Motor neuron (in vitro differentiated cells): ENCODE measurements around the gene ATRIP. TPM values are rescaled to one million over a fixed set of nuclear protein-coding genes. Genes with fewer than 3 reads are reported as not detected.

Source experiments
- ATAC-seq, 8 experiments: fragments of 200-7000 bp; cut with Tn5 transposase; replicated peaks in 6 of 8; 2 replicates each; pipeline ENCODE4 v1.8.0; 2021; ENCODE audit warnings: mild to moderate bottlenecking in 8 of 8, moderate library complexity in 8 of 8
- H3K27ac ChIP-seq, 2 donors: fragments of 250-450 bp; sonication (Bioruptor Pico); 2 replicates each; pipeline ENCODE4 v1.9.0; 2021; ENCODE audit warnings: antibody characterized with exemption in 2 of 2, mild to moderate bottlenecking in 2 of 2, moderate library complexity in 1 of 2
- H3K4me1 ChIP-seq, 2 donors: fragments of 250-450 bp; sonication (Bioruptor Pico); replicated peaks in 1 of 2; 2 replicates each; pipeline ENCODE4 v1.6.1; 2021; ENCODE audit warnings: antibody characterized with exemption in 2 of 2, mild to moderate bottlenecking in 2 of 2, moderate library complexity in 1 of 2
- H3K4me3 ChIP-seq, 5 donors: fragments of 250-450 bp; sonication (Bioruptor Pico); 2 replicates each; pipeline ENCODE4 v1.9.0; 2021; ENCODE audit warnings: antibody characterized with exemption in 5 of 5, mild to moderate bottlenecking in 5 of 5, moderate library complexity in 4 of 5
- WGBS, 10 experiments: fragments of 450-650 bp; shearing (Covaris generic); methylation state at CpG; one replicate each; pipeline ENCODE4 v1.0.0; 2022; 5-methylcytosine and 5-hydroxymethylcytosine counted together
- in situ Hi-C, 9 experiments: fragments of 400-800 bp; cut with MboI; loops; one replicate each; pipeline ENCODE4 v1.15.0; 2021; ENCODE audit warnings: low sequenced_read_pairs in 9 of 9, low pct_unique_long_range_greater_than_20kb in 2 of 9; ENCODE audit not compliant: unreplicated experiment in 9 of 9
- total RNA-seq, 8 experiments: library from RNA; unstranded; fragments of 300-600 nt; gene quantifications; 2 replicates each; pipeline versions ENCODE4 v1.2.3 to v1.2.4, GENCODE V29; 2022

The ATRIP gene
- total RNA-seq, 8 experiments from 2014 or later, result 3.9 to 11.7 (median 5.7) TPM

- Histone ChIP-seq H3K27ac (no peak overlapping the region), H3K4me1 (no peaks in the 10 kb centered on the region), H3K4me3 (no peak overlapping the region)
- WGBS, 10 experiments, result 40 to 100% (median 96%) methylated on average over 1 to 5 of the region's 8 CpGs; no CpG with 5 or more reads in 3 of the 10 experiments
- ATAC-seq, result no peak
- in situ Hi-C loops, result no loop called here
These were observed 68.1 kb downstream of the ATRIP start for GRCh38 chr3:48514431-48515227.

Other genes starting within 250 kb of the ATRIP start
- 100 to 1,000 TPM in 1 of 8 experiments, 1 to 10 TPM in 1, under 1 TPM in 1, not detected in 5; 0.70 to 488 (median 6.5) TPM for gene CAMP, start 223.2 kb upstream of the ATRIP start, total RNA-seq
- 10 to 100 TPM; 12.7 to 35.7 (median 18.0) TPM for gene ZNF589, start 205.6 kb upstream of the ATRIP start, total RNA-seq
- 10 to 100 TPM; 17.1 to 28.5 (median 21.5) TPM for gene NME6, start 145.4 kb upstream of the ATRIP start, total RNA-seq
- not detected for gene SPINK8, start 113.1 kb upstream of the ATRIP start, total RNA-seq
- under 1 TPM in 7 of 8 experiments, not detected in 1; 0.15 to 0.96 (median 0.38) TPM for gene FBXW12, start 74.5 kb upstream of the ATRIP start, total RNA-seq
- gene PLXNB1, start 16.7 kb upstream of the ATRIP start, total RNA-seq, result 10 to 100 TPM; 20.1 to 54.4 (median 34.7) TPM
- 10 to 100 TPM; 14.9 to 90.4 (median 20.4) TPM for gene CCDC51, start 6.6 kb upstream of the ATRIP start, total RNA-seq
- 100 to 1,000 TPM; 375 to 754 (median 499) TPM for gene TMA7, start 6.5 kb upstream of the ATRIP start, total RNA-seq
- gene SHISA5, start 57.4 kb downstream of the ATRIP start, total RNA-seq, result 100 to 1,000 TPM in 2 of 8 experiments, 10 to 100 TPM in 6; 70.4 to 252 (median 93.4) TPM
- 10 to 100 TPM in 5 of 8 experiments, 1 to 10 TPM in 3; 3.1 to 36.0 (median 10.4) TPM for gene PFKFB4, start 110.1 kb downstream of the ATRIP start, total RNA-seq
- gene UCN2, start 117.0 kb downstream of the ATRIP start, total RNA-seq, result under 1 TPM; 0.11 to 0.66 (median 0.41) TPM
- gene COL7A1, start 148.6 kb downstream of the ATRIP start, total RNA-seq, result 10 to 100 TPM in 5 of 8 experiments, 1 to 10 TPM in 3; 7.0 to 27.9 (median 13.0) TPM
- gene UQCRC1, start 162.9 kb downstream of the ATRIP start, total RNA-seq, result 100 to 1,000 TPM; 184 to 306 (median 226) TPM
- gene TMEM89, start 175.0 kb downstream of the ATRIP start, total RNA-seq, result not detected
- gene SLC26A6, start 188.7 kb downstream of the ATRIP start, total RNA-seq, result 10 to 100 TPM in 4 of 8 experiments, 1 to 10 TPM in 4; 7.1 to 27.0 (median 10.1) TPM
- gene CELSR3, start 216.1 kb downstream of the ATRIP start, total RNA-seq, result 10 to 100 TPM in 5 of 8 experiments, 1 to 10 TPM in 2, under 1 TPM in 1; 0.97 to 53.4 (median 23.0) TPM
- 10 to 100 TPM in 7 of 8 experiments, 1 to 10 TPM in 1; 9.8 to 22.4 (median 13.6) TPM for gene NCKIPSD, start 239.2 kb downstream of the ATRIP start, total RNA-seq